Mesothelial cell of epicardium (in vitro differentiated cells): ENCODE data around the gene DAP3. TPM values are rescaled to one million over a fixed set of nuclear protein-coding genes. Genes with fewer than 3 reads are reported as not detected.
"Not testable (repeated sequence)": the region's sequence is repeated elsewhere in the genome, so short reads cannot be mapped to it uniquely, and the experiment has no call there.

ENCODE experiments used
- DNase-seq, 2 experiments: peaks; one replicate each; pipeline ENCODE4 v3.0.0; 2021; ENCODE audit warnings: low spot score in 2 of 2; ENCODE audit not compliant: unreplicated experiment in 2 of 2
- H3K27ac Mint-ChIP-seq: 2 replicates; pipeline ENCODE4 v1.8.0; 2021; ENCODE audit warnings: mixed read lengths
- H3K27me3 Mint-ChIP-seq: 2 replicates; pipeline ENCODE4 v1.8.0; 2021; ENCODE audit warnings: low read depth, mixed read lengths
- H3K36me3 Mint-ChIP-seq: 2 replicates; pipeline ENCODE4 v1.8.0; 2021; ENCODE audit warnings: mixed read lengths
- H3K4me1 Mint-ChIP-seq: 2 replicates; pipeline ENCODE4 v1.8.0; 2021; ENCODE audit warnings: mixed read lengths
- H3K4me3 Mint-ChIP-seq: 2 replicates; pipeline ENCODE4 v1.8.0; 2021; ENCODE audit warnings: mild to moderate bottlenecking, moderate library complexity, mixed read lengths
- H3K9me3 Mint-ChIP-seq: 2 replicates; pipeline ENCODE4 v1.8.0; 2021; ENCODE audit warnings: mixed read lengths
- total RNA-seq: library from RNA; stranded (reverse); gene quantifications from 3 replicates; pipeline ENCODE4 v1.2.1, GENCODE V29; 2021
- TF ChIP-seq, protein P1 (sequence below): fragments of 200-600 bp; sonication (generic); IDR thresholded peaks from one replicate; pipeline ENCODE4 v1.5.0; 2021; ENCODE audit warnings: antibody characterized with exemption; ENCODE audit not compliant: unreplicated experiment

DAP3 gene
- total RNA-seq, 1 donor from 2014 or later, result 109 TPM

DNA sequence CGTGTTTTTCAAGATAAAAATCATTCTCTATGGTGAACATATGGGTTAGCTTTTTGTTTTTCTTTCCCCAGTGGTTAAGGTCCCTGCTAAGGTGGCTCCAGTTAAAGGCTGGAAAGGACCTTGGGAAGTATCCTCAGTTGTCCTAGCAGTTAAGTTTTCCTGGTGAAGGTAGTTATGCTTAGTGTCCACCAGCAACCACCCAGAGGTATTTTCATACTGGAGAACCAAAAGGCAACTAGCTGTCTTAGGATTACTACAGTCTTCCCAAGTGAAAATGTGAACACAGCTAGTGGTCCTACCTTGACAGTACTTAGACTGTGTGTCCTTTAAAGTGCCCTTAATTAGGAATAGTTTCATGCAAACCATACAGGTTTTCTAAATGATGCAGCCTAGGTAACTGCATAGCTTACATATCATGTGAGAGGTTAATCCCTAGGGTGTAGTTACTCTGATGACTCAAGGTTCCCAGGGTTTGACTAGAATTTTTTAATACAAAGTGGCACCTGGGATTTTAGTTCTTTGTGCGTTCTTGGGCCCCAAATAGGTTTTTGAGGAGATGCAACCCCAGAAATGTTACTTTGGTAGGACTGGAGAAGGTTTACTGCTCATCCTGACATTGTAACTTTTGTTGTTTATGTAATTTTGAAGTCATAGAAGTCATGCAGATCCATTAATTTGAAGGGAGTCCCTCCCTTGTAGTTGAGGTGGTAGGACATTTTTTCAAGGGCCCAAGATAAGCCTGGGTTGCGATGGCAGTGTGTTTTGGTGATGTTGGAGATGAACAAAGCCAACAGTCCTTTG, 36.8 kb upstream of the DAP3 start:
- no peak overlapping the region for H3K27ac Mint-ChIP-seq
- no peaks in the 10 kb centered on the region for H3K36me3 Mint-ChIP-seq
- no peak for DNase-seq
- no peaks in the 10 kb centered on the region for H3K9me3 Mint-ChIP-seq
- no peaks in the 10 kb centered on the region for H3K27me3 Mint-ChIP-seq
- TF ChIP-seq, protein P1, sequence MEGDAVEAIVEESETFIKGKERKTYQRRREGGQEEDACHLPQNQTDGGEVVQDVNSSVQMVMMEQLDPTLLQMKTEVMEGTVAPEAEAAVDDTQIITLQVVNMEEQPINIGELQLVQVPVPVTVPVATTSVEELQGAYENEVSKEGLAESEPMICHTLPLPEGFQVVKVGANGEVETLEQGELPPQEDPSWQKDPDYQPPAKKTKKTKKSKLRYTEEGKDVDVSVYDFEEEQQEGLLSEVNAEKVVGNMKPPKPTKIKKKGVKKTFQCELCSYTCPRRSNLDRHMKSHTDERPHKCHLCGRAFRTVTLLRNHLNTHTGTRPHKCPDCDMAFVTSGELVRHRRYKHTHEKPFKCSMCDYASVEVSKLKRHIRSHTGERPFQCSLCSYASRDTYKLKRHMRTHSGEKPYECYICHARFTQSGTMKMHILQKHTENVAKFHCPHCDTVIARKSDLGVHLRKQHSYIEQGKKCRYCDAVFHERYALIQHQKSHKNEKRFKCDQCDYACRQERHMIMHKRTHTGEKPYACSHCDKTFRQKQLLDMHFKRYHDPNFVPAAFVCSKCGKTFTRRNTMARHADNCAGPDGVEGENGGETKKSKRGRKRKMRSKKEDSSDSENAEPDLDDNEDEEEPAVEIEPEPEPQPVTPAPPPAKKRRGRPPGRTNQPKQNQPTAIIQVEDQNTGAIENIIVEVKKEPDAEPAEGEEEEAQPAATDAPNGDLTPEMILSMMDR, result no peak
- H3K4me3 Mint-ChIP-seq, result no peak overlapping the region
- H3K4me1 Mint-ChIP-seq, result peaks cover 14% of the 10 kb centered on the region

DNA sequence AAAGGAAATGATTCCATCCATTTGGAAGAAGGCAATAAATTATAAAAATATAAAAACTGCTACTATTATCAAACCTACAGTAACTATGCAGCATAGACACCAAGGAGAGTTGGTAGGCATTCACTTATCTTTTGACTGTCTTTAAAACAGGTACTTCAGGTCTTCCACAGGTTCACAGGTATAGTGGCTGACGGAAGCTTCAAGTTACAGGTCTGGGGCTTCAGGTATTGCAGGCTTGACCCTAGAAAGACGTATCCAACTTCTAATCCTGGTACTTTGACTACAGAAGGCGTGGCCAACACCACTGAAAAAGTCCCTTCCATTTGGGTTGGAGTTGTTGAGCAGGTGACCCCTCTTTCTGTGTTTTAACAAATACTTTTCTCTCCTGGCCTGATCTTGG, 35.9 kb upstream of the DAP3 start:
- H3K4me3 Mint-ChIP-seq, result no peak overlapping the region
- no peak for DNase-seq
- H3K27me3 Mint-ChIP-seq, result no peaks in the 10 kb centered on the region
- TF ChIP-seq, protein P1, result no peak
- no peak overlapping the region for H3K27ac Mint-ChIP-seq
- H3K36me3 Mint-ChIP-seq, result no peaks in the 10 kb centered on the region
- H3K9me3 Mint-ChIP-seq, result no peaks in the 10 kb centered on the region
- H3K4me1 Mint-ChIP-seq, result peaks cover 14% of the 10 kb centered on the region

DNA sequence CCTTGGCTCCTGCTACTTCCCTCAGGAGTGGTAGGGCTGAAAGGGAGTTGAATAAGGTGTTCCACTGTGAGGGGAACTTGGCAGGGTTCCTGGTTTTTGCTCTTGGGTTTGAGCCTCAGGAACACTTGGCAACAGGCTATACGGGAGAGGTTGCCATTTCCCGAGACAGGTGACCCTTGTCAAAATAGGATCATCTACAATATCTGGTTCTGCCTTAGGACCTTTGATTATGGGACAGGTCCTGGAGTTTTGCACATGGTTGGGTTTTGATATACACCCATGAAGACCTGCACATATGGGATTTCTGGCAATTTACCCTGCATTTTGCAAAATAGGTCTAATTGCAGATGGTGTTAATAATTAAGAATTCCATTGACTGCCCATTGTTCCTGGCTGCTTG, 31.4 kb upstream of the DAP3 start:
- no peaks in the 10 kb centered on the region for H3K27me3 Mint-ChIP-seq
- no peaks in the 10 kb centered on the region for H3K9me3 Mint-ChIP-seq
- H3K36me3 Mint-ChIP-seq, result peaks cover 35% of the 10 kb centered on the region
- H3K4me1 Mint-ChIP-seq, result peaks cover 5% of the 10 kb centered on the region
- H3K4me3 Mint-ChIP-seq, result no peak overlapping the region
- TF ChIP-seq, protein P1, result no peak
- H3K27ac Mint-ChIP-seq, result no peak overlapping the region
- DNase-seq, result no peak

GRCh38 chr1:155661239-155661638, 27.7 kb upstream of the DAP3 start:
- DNase-seq, H3K27me3 Mint-ChIP-seq, H3K4me3 Mint-ChIP-seq, H3K27ac Mint-ChIP-seq, H3K9me3 Mint-ChIP-seq, H3K4me1 Mint-ChIP-seq: not testable (repeated sequence)
- peaks cover 43% of the 10 kb centered on the region for H3K36me3 Mint-ChIP-seq

- DNase-seq, result no peak
- H3K27ac Mint-ChIP-seq, result no peak overlapping the region
- peaks cover 45% of the 10 kb centered on the region for H3K36me3 Mint-ChIP-seq
- no peaks in the 10 kb centered on the region for H3K9me3 Mint-ChIP-seq
- H3K4me1 Mint-ChIP-seq, result no peaks in the 10 kb centered on the region
- H3K4me3 Mint-ChIP-seq, result no peak overlapping the region
- no peaks in the 10 kb centered on the region for H3K27me3 Mint-ChIP-seq
- TF ChIP-seq, protein P1, result no peak
Measured at GRCh38 chr1:155669233-155670162, 19.4 kb upstream of the DAP3 start.

DNA sequence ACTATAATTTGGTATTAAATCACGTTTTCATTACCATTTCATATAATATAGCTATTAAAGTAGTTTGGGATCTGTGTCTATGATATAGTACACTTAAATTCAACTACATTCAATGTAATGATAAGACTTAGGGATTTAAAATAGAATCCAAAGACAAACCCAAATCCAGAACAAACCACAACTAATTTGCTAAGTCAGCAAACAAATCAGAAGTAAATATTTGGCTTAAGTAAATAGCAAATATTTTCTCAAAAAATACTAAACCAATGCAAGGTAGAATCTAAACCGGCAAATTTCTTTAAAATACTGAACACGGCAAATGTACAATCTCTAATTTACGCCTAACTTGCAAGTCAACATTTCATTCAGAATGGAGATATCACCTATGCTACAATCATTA, 17.1 kb upstream of the DAP3 start:
- Mint-ChIP-seq H3K27ac (no peak overlapping the region), H3K27me3 (no peaks in the 10 kb centered on the region), H3K4me1 (no peaks in the 10 kb centered on the region), H3K4me3 (no peak overlapping the region), H3K36me3 (peaks cover 57% of the 10 kb centered on the region), H3K9me3 (no peaks in the 10 kb centered on the region)
- DNase-seq, result no peak
- TF ChIP-seq, protein P1, result no peak
